Muscle of leg (tissue), 16 donors: ENCODE measurements around the gene PSMC6. TPM values are rescaled to one million over a fixed set of nuclear protein-coding genes. Genes with fewer than 3 reads are reported as not detected.

Experiments used
- DNase-seq: peaks from one replicate; pipeline ENCODE4 v3.0.0; 2013
- H3K27ac ChIP-seq: one replicate; pipeline ENCODE4 v1.5.1; 2013; ENCODE audit warnings: mild to moderate bottlenecking, low read length, control low read depth
- H3K27me3 ChIP-seq: one replicate; pipeline ENCODE4 v1.6.1; 2013; ENCODE audit warnings: low read length; ENCODE audit not compliant: control insufficient read depth, insufficient read depth
- H3K36me3 ChIP-seq: one replicate; pipeline ENCODE4 v1.6.1; 2013; ENCODE audit warnings: low read length; ENCODE audit not compliant: control insufficient read depth, insufficient read depth
- H3K4me1 ChIP-seq: one replicate; pipeline ENCODE4 v1.6.1; 2013; ENCODE audit warnings: low read length; ENCODE audit not compliant: control insufficient read depth, insufficient read depth
- H3K4me3 ChIP-seq: one replicate; pipeline ENCODE4 v1.5.1; 2013; ENCODE audit warnings: low read length, control low read depth
- H3K9me3 ChIP-seq: replicated peaks from 2 replicates; pipeline ENCODE4 v1.6.1; 2013; ENCODE audit warnings: low read depth, low read length; ENCODE audit not compliant: control insufficient read depth
- WGBS: methylation state at CpG from one replicate; pipeline ENCODE4 v1.1.5; 2013; ENCODE audit warnings: missing lambda C conversion rate; ENCODE audit not compliant: insufficient coverage; 5-methylcytosine and 5-hydroxymethylcytosine counted together
- long read RNA-seq, 11 donors: transcript quantifications; one replicate each; lab custom pipeline, GENCODE V29; 2026
- polyA plus RNA-seq, 8 donors: library from polyadenylated mRNA; unstranded; fragments of 120-200 nt; gene quantifications; one replicate each; pipeline versions ENCODE4 v1.2.1 to v1.2.3, GENCODE V29; 2013; ENCODE audit warnings: inconsistent platforms in 1 of 8, low replicate concordance in 1 of 8; ENCODE audit not compliant: insufficient read length in 8 of 8, insufficient read depth in 1 of 8
- total RNA-seq: library from RNA; stranded (reverse); fragments of 120-200 nt; gene quantifications from one replicate; pipeline ENCODE4 v1.2.4, GENCODE V29; 2013

The PSMC6 gene
- total RNA-seq (114 TPM), polyA plus RNA-seq (100 to 1,000 TPM in 2 of 8 donors, 10 to 100 TPM in 6; 81.7 to 102 (median 90.4) TPM)
- long read RNA-seq, donor 1, transcript PSMC6-201 (14 exons, 2,188 nt) = major isoform, 10 of 12 reads
- long read RNA-seq, donor 1, partial matches to known transcripts = 0 of 12 reads
- long read RNA-seq, donor 1, other reads (novel, unspliced or antisense) = 0 of 12 reads
- long read RNA-seq, donor 2, transcript PSMC6-201 (14 exons, 2,188 nt) = major isoform, 9 of 10 reads
- long read RNA-seq, donor 2, partial matches to known transcripts = 0 of 10 reads
- long read RNA-seq, donor 2, other reads (novel, unspliced or antisense) = 0 of 10 reads
- long read RNA-seq, donor 3, transcript PSMC6-201 (14 exons, 2,188 nt) = major isoform, 29 of 29 reads
- long read RNA-seq, donor 3, partial matches to known transcripts = 0 of 29 reads
- long read RNA-seq, donor 3, other reads (novel, unspliced or antisense) = 0 of 29 reads
- long read RNA-seq, donor 4, transcript PSMC6-201 (14 exons, 2,188 nt) = major isoform, 17 of 18 reads
- long read RNA-seq, donor 4, partial matches to known transcripts = 0 of 18 reads
- long read RNA-seq, donor 4, other reads (novel, unspliced or antisense) = 0 of 18 reads
- long read RNA-seq, donor 5, transcript PSMC6-201 (14 exons, 2,188 nt) = major isoform, 65 of 101 reads
- long read RNA-seq, donor 5, partial matches to known transcripts = 31 of 101 reads
- long read RNA-seq, donor 5, other reads (novel, unspliced or antisense) = 0 of 101 reads
- long read RNA-seq, donor 6, transcript PSMC6-217 (2 exons, 611 nt) = minor isoform, 8 of 94 reads
- long read RNA-seq, donor 6, transcript PSMC6-201 (14 exons, 2,188 nt) = major isoform, 81 of 94 reads
- long read RNA-seq, donor 6, partial matches to known transcripts = 0 of 94 reads
- long read RNA-seq, donor 6, other reads (novel, unspliced or antisense) = 0 of 94 reads
- long read RNA-seq, donor 7, transcript PSMC6-201 (14 exons, 2,188 nt) = major isoform, 45 of 58 reads
- long read RNA-seq, donor 7, partial matches to known transcripts = 7 of 58 reads
- long read RNA-seq, donor 7, other reads (novel, unspliced or antisense) = 0 of 58 reads
- long read RNA-seq, donor 8, transcript PSMC6-201 (14 exons, 2,188 nt) = major isoform, 28 of 44 reads
- long read RNA-seq, donor 8, partial matches to known transcripts = 0 of 44 reads
- long read RNA-seq, donor 8, other reads (novel, unspliced or antisense) = 12 of 44 reads
- long read RNA-seq, donor 9, transcript PSMC6-201 (14 exons, 2,188 nt) = major isoform, 20 of 27 reads
- long read RNA-seq, donor 9, partial matches to known transcripts = 0 of 27 reads
- long read RNA-seq, donor 9, other reads (novel, unspliced or antisense) = 0 of 27 reads
- long read RNA-seq, donor 10, transcript PSMC6-217 (2 exons, 611 nt) = minor isoform, 8 of 88 reads
- long read RNA-seq, donor 10, transcript PSMC6-201 (14 exons, 2,188 nt) = major isoform, 61 of 88 reads
- long read RNA-seq, donor 10, partial matches to known transcripts = 0 of 88 reads
- long read RNA-seq, donor 10, other reads (novel, unspliced or antisense) = 14 of 88 reads
- long read RNA-seq, donor 11, transcript PSMC6-201 (14 exons, 2,188 nt) = major isoform, 33 of 47 reads
- long read RNA-seq, donor 11, partial matches to known transcripts = 11 of 47 reads
- long read RNA-seq, donor 11, other reads (novel, unspliced or antisense) = 0 of 47 reads

- H3K9me3 ChIP-seq = no peaks in the 10 kb centered on the region
- peak within 1 kb of the TSS; percentile 95 for H3K4me3 ChIP-seq
- H3K27me3 ChIP-seq = no peaks in the 10 kb centered on the region
- H3K27ac ChIP-seq = peak within 1 kb of the TSS; percentile 92
- DNase-seq = peak; percentile 97
- peaks cover 8% of the 10 kb centered on the region for H3K36me3 ChIP-seq
- H3K4me1 ChIP-seq = peaks cover 2% of the 10 kb centered on the region
- under 1% methylated on average over 28 of the region's 43 CpGs for WGBS
Measured at GRCh38 chr14:52706724-52707706, at the start of gene PSMC6. Gene PSMC6, plus strand, starts transcription at chr14:52707200. Its CDS starts 20 bp downstream, at chr14:52707220.

- H3K36me3 ChIP-seq = peaks cover 4% of the 10 kb centered on the region
- no peak overlapping the region for H3K27ac ChIP-seq
- no peaks in the 10 kb centered on the region for H3K4me1 ChIP-seq
- no peak overlapping the region for H3K4me3 ChIP-seq
- H3K27me3 ChIP-seq = no peaks in the 10 kb centered on the region
- no peaks in the 10 kb centered on the region for H3K9me3 ChIP-seq
- no peak for DNase-seq
Measured at GRCh38 chr14:52660325-52660724, 46.7 kb upstream of the PSMC6 start.

GRCh38 chr14:52660832-52661231, 46.2 kb upstream of the PSMC6 start:
- no peak overlapping the region for H3K27ac ChIP-seq
- no CpG with 5 or more reads among the region's 1 CpG for WGBS
- no peak overlapping the region for H3K4me3 ChIP-seq
- DNase-seq = no peak
- H3K4me1 ChIP-seq = no peaks in the 10 kb centered on the region
- no peaks in the 10 kb centered on the region for H3K27me3 ChIP-seq
- H3K9me3 ChIP-seq = no peaks in the 10 kb centered on the region
- H3K36me3 ChIP-seq = peaks cover 4% of the 10 kb centered on the region

GRCh38 chr14:52661314-52661713, 45.7 kb upstream of the PSMC6 start:
- no CpG with 5 or more reads among the region's 2 CpGs for WGBS
- Histone ChIP-seq H3K36me3 (peaks cover 4% of the 10 kb centered on the region), H3K9me3 (no peaks in the 10 kb centered on the region), H3K4me3 (no peak overlapping the region), H3K27me3 (no peaks in the 10 kb centered on the region), H3K4me1 (no peaks in the 10 kb centered on the region), H3K27ac (no peak overlapping the region)
- DNase-seq = no peak

- no peak for DNase-seq
- H3K36me3 ChIP-seq = no peaks in the 10 kb centered on the region
Measured at GRCh38 chr14:52663850-52664249, 43.1 kb upstream of the PSMC6 start.

GRCh38 chr14:52678591-52678990, 28.4 kb upstream of the PSMC6 start:
- DNase-seq = no peak
- peaks cover 4% of the 10 kb centered on the region for H3K36me3 ChIP-seq
- no peak overlapping the region for H3K27ac ChIP-seq
- no peak overlapping the region for H3K4me3 ChIP-seq
- WGBS = no CpG with 5 or more reads among the region's 2 CpGs
- no peaks in the 10 kb centered on the region for H3K27me3 ChIP-seq
- H3K9me3 ChIP-seq = no peaks in the 10 kb centered on the region
- no peaks in the 10 kb centered on the region for H3K4me1 ChIP-seq

More at GRCh38 chr14:52663850-52664249, 43.1 kb upstream of the PSMC6 start:
- Histone ChIP-seq H3K9me3 (no peaks in the 10 kb centered on the region), H3K27me3 (no peaks in the 10 kb centered on the region), H3K4me3 (no peak overlapping the region), H3K4me1 (no peaks in the 10 kb centered on the region), H3K27ac (no peak overlapping the region)
- no CpG with 5 or more reads among the region's 2 CpGs for WGBS

GRCh38 chr14:52683985-52684520, 22.9 kb upstream of the PSMC6 start:
- no peaks in the 10 kb centered on the region for H3K36me3 ChIP-seq
- no CpG with 5 or more reads among the region's 2 CpGs for WGBS
- H3K27ac ChIP-seq = no peak overlapping the region
- no peak for DNase-seq
- H3K27me3 ChIP-seq = no peaks in the 10 kb centered on the region
- H3K9me3 ChIP-seq = no peaks in the 10 kb centered on the region
- H3K4me3 ChIP-seq = no peak overlapping the region
- no peaks in the 10 kb centered on the region for H3K4me1 ChIP-seq

GRCh38 chr14:52686176-52686575, 20.8 kb upstream of the PSMC6 start:
- DNase-seq = no peak
- no peaks in the 10 kb centered on the region for H3K4me1 ChIP-seq
- H3K9me3 ChIP-seq = no peaks in the 10 kb centered on the region
- WGBS = no CpG with 5 or more reads among the region's 1 CpG
- H3K27me3 ChIP-seq = no peaks in the 10 kb centered on the region
- no peaks in the 10 kb centered on the region for H3K36me3 ChIP-seq
- no peak overlapping the region for H3K27ac ChIP-seq
- H3K4me3 ChIP-seq = no peak overlapping the region
